ENCODE measurements around the gene PITPNM1.

Gene PITPNM1

GRCh38 chr11:67502328-67502979, 2.7 kb downstream of the PITPNM1 start:
- DNase-seq, result no peak

- no peak for DNase-seq
These were observed 3.3 kb downstream of the PITPNM1 start for GRCh38 chr11:67501854-67502253.

DNA sequence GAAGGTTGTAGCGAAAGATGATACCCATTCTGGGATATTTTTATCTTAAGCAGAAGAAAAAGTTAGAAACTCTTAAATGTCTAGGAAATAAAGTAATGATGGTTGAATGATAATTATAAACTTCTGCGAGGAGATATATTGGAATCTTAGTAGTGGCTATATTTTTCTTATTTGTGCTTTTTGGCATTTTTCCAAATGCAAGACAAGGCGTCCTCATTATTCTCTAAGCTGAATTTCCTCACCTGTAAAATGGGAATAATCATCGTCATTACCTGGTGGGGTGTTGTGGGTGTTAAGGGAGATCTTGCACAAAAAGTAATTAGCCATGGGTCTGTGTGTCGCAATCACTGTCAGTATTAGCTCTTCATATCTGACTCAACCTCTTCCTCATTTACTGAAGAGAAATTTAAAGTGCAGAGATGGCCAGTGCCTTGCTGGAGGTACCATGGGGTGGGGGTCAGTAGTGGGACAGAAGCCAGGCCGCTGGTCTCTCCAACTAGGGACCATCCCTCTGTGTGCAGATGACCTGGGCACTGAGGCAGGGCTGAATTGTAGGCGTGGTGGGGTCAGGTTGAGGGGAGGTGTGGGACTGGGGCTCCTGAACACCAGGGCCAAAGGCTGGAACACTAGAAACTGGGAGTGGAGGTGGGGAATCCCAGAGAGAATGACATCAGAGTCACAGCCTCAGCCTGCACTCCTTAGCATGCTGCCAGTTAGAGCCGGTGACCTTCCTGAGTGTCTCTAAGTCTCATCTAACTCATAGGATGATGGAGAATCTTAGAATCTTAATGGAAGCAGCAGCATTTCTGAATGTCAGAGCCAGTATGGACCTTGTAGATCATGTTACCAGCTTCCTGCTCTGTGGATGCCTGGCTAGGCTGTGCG, 4.1 kb downstream of the PITPNM1 start:
- no peak for DNase-seq

GRCh38 chr11:67500484-67500821, 4.7 kb downstream of the PITPNM1 start:
- DNase-seq, result no peak

DNA sequence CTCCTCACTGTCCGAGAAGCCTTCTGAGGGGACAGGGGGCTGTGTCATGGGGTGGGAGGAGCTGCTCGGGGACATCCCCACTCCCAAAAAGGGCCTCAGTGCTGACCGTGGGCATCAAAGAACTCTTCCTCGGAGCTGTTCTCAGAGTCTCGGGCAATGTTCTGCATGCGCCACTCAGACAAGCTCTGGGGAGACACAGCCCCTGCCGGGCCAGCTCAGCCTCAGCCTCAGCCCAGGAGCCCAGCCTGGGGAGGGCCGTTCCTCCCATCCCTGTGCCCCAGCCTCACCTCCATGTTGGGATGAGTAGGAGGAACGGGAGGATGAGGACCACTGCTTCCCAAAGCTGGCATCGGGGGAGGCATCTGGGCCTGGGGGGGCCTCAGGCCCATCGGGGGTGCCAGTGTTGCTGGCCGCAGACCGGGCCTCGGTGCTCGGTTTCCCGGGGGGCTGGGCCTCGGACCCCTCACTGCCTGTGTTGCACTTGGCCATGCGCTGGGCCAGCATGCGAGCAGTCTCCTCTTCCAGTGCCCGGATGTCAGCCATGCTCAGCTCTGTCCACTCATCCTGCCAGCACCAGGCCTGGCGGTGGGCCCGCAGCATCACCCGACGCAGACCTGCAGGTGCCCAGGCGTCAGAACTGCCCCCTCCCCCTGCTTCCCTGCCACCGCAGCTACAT, 5.2 kb downstream of the PITPNM1 start:
- DNase-seq, result no peak

DNA sequence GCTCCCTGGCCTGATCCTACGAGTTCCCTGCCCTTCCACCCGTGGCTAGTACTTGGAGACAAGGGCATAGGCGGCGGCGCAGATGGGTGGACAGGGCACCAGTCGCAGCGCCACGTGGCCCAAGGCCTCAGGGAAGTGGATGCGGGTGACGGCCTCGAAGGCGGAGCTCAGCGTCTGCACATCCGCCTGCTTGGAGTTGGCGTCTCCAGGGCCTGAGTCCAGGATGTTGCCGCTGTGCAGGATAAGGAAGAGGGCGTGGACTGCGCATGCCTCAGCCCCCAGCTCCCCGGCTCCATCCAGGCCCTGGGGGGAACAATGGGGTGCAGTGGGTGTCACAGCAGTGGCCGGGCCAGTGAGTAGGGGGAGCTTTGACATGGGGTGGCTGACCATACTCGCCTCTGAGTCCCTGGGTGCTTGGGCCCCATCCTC, 6.6 kb downstream of the PITPNM1 start:
- DNase-seq, result no peak

- no peak for DNase-seq
These were observed 7.4 kb downstream of the PITPNM1 start for GRCh38 chr11:67497656-67498291.

DNA sequence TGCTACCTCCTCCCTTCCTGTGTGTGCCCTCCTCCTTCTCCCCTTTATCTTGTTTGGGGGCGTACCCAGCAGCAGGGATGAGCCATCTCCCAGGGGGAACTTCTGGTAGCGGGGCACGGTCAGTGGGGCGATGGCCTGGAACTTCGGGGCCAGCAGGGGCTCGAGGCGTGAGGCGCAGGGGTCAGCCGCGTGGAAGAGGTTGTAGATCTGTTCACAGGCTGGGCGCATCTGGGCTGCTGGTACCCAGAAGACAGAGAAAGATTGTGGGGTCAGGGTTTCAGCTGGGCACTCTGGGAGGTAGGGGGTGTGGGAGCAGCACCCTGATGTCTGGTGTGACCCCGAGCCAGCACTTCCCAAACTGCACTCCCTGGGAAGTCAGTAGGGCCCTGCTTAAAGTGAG, 9.1 kb downstream of the PITPNM1 start:
- DNase-seq, result no peak

- no peak for DNase-seq
These were observed 9.7 kb downstream of the PITPNM1 start for GRCh38 chr11:67495234-67496005.

- no peak for DNase-seq
These were observed 10.6 kb downstream of the PITPNM1 start for GRCh38 chr11:67494371-67495233.

- DNase-seq, result no peak
These were observed 11.4 kb downstream of the PITPNM1 start for GRCh38 chr11:67493548-67494370.

GRCh38 chr11:67492801-67493547, 12.2 kb downstream of the PITPNM1 start:
- peak; percentile 20 for DNase-seq

DNA sequence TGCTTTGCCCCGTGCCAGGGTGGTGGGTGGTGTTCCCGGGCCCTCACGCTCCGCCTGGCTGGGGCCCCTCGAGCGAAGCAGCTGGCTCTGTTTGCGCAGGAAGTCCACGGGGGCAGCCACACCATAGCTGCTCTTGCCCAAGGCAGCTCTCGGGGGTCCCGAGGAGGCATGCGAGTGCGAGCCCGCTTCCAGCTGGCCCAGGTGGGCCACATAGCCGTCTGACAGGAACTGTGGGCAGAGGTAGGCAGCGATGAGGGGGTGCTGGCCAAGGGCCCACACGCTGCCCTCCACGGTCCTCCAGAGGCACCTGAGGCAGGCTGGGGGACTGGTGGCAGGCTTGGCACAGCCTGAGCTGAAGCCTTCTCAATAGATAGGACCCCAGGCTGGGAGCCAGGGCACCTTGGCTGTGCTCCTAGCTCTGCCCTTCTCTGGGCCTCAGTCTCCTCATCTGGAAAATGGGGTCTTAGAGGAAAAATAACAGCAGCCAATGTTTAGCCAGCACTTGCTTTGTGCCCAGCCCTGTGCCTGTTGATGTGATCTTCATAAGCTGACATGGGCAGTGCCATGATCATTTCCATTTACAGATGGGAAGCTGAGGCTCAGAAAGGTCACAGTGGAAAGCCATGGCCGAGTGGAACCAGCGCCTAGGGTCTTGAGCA, 13.0 kb downstream of the PITPNM1 start:
- no peak for DNase-seq

DNA sequence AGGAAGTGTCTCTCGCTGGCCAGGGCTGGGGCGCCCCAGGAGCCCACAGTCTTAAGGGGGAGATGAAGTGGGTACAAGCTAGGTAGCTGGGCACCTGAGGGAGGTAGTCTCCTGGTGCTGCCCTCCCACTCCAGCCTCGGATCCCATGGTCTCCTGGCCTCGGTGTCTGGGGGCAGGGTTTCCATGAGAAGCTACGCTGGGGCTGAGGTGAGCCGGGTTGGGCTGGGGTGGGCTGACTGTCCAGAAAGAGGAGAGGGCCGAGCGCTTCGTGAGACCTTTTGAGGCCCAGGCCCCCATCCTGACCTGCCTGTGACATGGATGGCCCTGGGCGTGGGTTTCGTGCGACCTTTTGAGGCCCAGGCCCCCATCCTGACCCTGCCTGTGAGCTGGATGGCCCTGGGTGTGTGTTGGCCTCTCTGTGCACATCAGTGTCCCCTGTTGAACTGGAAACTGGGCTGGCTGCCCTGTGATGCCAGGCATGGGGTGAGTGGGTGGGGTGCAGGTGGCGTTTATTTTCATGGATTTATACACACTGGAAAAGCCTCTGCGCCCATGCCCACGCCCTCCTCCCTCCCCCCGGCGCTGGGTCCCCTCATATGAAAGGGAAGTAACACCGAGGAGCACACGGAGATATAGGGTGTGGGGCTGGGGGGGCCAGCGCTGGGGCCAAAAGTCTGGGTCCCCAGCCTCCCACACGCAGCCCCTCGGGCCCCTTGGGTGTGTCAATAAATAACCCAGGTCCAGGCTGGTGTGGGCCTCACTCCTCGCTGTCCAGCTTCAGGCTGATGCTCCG, 13.7 kb downstream of the PITPNM1 start:
- DNase-seq, result no peak

- DNase-seq, result no peak
These were observed 14.5 kb downstream of the PITPNM1 start for GRCh38 chr11:67490727-67491065.

DNA sequence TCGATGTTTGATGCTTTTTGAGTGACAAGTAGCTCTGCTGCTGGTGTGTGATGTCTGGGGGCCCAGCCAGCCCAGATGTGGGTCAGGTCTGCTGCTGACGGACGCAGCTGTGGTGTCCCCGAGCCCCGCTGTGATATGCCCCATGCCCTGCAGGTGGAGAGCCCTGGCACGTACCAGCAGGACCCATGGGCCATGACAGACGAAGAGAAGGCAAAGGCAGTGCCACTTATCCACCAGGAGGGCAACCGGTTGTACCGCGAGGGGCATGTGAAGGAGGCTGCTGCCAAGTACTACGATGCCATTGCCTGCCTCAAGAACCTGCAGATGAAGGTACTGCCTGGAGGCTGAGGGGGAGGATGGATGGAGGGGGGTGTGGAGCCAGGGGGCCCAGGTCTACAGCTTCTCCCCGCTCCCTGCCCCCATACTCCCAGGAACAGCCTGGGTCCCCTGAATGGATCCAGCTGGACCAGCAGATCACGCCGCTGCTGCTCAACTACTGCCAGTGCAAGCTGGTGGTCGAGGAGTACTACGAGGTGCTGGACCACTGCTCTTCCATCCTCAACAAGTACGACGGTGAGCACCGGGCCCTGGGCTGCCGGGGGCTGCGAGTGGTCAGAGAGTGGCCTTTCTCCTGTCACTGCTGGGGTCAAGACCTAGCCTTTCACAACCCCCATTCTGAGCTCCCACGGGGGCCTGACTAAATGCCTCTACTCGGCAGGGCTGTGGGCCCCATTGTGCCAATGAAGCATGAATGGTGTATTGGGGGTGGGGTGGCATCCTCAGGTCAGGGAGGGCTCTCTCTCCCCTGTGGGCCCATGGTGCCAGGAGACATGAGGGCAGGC, 15.1 kb downstream of the PITPNM1 start:
- no peak for DNase-seq

DNA sequence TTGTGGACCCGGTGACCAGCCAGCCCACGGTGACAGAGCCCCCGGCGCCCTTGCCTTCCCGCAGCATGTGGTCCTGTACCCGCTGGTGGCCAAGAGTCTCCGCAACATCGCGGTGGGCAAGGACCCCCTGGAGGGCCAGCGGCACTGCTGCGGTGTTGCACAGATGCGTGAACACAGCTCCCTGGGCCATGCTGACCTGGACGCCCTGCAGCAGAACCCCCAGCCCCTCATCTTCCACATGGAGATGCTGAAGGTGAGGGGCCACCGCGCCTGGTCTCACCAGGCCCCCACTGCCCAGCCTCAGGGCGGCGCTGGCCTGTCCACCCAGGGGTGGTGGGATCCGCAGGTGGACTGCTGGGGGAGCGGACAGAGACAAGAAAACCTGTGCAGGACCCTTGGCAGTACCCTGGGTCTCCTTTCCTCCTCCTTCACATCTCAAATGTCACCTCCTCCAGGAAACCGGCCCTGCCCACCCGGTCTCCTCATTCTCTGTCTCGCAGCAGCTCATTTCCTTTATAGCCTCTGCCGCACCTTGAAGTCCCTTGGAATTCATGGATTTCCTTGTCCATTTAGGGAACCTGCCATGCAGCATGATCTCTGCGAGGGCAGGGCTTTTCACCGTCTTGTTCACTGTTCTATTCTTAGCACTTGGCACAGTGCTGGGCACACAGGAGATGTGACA, 15.8 kb downstream of the PITPNM1 start:
- no peak for DNase-seq
